Hematopoietic multipotent progenitor cell treated with erythropoietin and hydrocortisone succinate and interleukin-3 and kit ligand, for 6 days (in vitro differentiated cells): ENCODE results near the gene SLIT1.

Experiments used
- DNase-seq: peaks from one replicate; pipeline ENCODE4 v3.0.0-alpha.2; 2015

SLIT1 gene

GRCh38 chr10:96958071-96958470, 227.7 kb downstream of the SLIT1 start:
- DNase-seq: no peak

GRCh38 chr10:96955794-96956193, 230.0 kb downstream of the SLIT1 start:
- no peak for DNase-seq

GRCh38 chr10:96951954-96952353, 233.8 kb downstream of the SLIT1 start:
- DNase-seq: no peak

DNA sequence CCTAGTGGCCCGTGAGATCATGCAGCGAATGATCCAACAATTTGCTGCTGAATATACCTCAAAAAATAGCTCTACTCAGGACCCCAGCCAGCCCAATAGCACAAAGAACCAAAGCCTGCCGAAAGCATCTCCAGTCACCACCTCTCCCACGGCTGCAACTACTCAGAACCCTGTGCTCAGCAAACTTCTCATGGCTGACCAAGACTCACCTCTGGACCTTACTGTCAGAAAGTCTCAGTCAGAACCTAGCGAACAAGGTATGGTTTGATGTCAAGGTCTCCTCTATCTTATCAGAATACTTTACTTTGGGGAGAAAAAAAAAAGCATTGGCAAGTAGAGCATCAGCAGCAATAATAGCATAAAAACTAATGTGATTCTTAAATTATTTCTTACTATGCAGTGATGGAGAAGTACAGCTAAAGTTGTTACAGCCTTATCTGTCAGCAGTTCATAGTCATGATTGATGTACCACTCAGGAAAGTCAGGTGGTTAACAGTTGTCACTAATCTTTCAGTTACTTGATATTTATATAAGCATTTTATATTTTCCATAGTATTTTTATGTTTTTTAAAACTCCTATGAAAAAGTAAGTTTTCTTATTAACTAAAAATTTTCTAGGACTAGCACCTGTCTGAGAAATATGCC, 236.6 kb downstream of the SLIT1 start:
- no peak for DNase-seq
